ENCODE measurements around the gene GZF1. TPM values are rescaled to one million over a fixed set of nuclear protein-coding genes. Genes with fewer than 3 reads are reported as not detected.

The GZF1 gene
- total RNA-seq, 1 experiment from 2014 or later, result 17.0 TPM

- Histone ChIP-seq H3T11ph (ENCODE audit: low read length) (no peak overlapping the region), H3K4me2 (ENCODE audit: insufficient read depth, insufficient read length, low read length) (no peak overlapping the region), H2BK12ac (ENCODE audit: insufficient read length, low read depth, low read length) (no peak overlapping the region), H3K4me1 (ENCODE audit: insufficient read depth, low read length) (peaks cover 6% of the 10 kb centered on the region; the same call in 1 of the 2 replicates), H2AFZ (ENCODE audit: low read length) (no peak overlapping the region), H3K27ac (ENCODE audit: insufficient read length, low read depth, low read length) (no peak overlapping the region), H3K79me2 (ENCODE audit: insufficient read depth, low read length) (no peaks in the 10 kb centered on the region), H2AK5ac (ENCODE audit: insufficient read length, low read length) (no peak overlapping the region), H4K91ac (ENCODE audit: insufficient read length, low read depth, low read length) (no peak overlapping the region), H2BK5ac (ENCODE audit: insufficient read length, low read length) (no peak overlapping the region), H4K8ac (replicated peaks; ENCODE audit: insufficient read length, low read depth, low read length) (no peak overlapping the region), H3K9ac (ENCODE audit: extremely low read depth, insufficient read length, low read length) (no peak overlapping the region), H3K4ac (ENCODE audit: low read depth, low read length) (no peak overlapping the region), H2BK15ac (ENCODE audit: low read depth, low read length) (no peak overlapping the region), H3K23me2 (ENCODE audit: insufficient read length, low read depth, low read length, poor library complexity, severe bottlenecking) (no peaks in the 10 kb centered on the region), H2BK120ac (ENCODE audit: low read depth, low read length, poor library complexity, severe bottlenecking) (no peak overlapping the region), H4K20me1 (ENCODE audit: control insufficient read depth, insufficient read depth, insufficient read length) (no peaks in the 10 kb centered on the region), H3K14ac (ENCODE audit: insufficient read depth, low read length) (no peak overlapping the region), H3K23ac (ENCODE audit: insufficient read length, low read depth, low read length) (no peak overlapping the region), H3K79me1 (ENCODE audit: insufficient read depth, low read depth, low read length, poor library complexity, severe bottlenecking) (peaks cover 4% of the 10 kb centered on the region), H4K5ac (ENCODE audit: insufficient read length, low read depth, low read length) (no peak overlapping the region), H3K9me3 (ENCODE audit: control insufficient read depth, low read depth, low read length) (no peaks in the 10 kb centered on the region), H3K18ac (ENCODE audit: insufficient read length, low read depth, low read length) (no peak overlapping the region), H3K27me3 (ENCODE audit: insufficient read depth, low read length) (no peaks in the 10 kb centered on the region), H3K56ac (ENCODE audit: insufficient read length, low read depth, low read length) (no peak overlapping the region), H2BK20ac (ENCODE audit: low read depth, low read length, poor library complexity, severe bottlenecking) (no peak overlapping the region)
- Mint-ChIP-seq H3K27ac (peak overlapping the region in 2 of 3 experiments; percentile 34 to 64; a peak in 2 of 7 replicates), H3K27me3 (ENCODE audit: low read depth) (no peaks in the 10 kb centered on the region), H3K4me3 (no peak overlapping the region), H3K4me1 (peaks cover 39 to 52% of the 10 kb centered on the region in 2 experiments), H3K9me3 (no peaks in the 10 kb centered on the region), H3K36me3 (ENCODE audit: insufficient read depth in 1 of 3, low read depth in 3 of 3) (peaks cover 35 to 67% (median 53%) of the 10 kb centered on the region in 3 experiments)
- DNase-seq, result no peak
- WGBS (ENCODE audit: extremely low coverage, insufficient read length, low lambda C conversion rate), result no CpG with 5 or more reads among the region's 1 CpG
- TF ChIP-seq, protein P1, sequence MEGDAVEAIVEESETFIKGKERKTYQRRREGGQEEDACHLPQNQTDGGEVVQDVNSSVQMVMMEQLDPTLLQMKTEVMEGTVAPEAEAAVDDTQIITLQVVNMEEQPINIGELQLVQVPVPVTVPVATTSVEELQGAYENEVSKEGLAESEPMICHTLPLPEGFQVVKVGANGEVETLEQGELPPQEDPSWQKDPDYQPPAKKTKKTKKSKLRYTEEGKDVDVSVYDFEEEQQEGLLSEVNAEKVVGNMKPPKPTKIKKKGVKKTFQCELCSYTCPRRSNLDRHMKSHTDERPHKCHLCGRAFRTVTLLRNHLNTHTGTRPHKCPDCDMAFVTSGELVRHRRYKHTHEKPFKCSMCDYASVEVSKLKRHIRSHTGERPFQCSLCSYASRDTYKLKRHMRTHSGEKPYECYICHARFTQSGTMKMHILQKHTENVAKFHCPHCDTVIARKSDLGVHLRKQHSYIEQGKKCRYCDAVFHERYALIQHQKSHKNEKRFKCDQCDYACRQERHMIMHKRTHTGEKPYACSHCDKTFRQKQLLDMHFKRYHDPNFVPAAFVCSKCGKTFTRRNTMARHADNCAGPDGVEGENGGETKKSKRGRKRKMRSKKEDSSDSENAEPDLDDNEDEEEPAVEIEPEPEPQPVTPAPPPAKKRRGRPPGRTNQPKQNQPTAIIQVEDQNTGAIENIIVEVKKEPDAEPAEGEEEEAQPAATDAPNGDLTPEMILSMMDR (conservative IDR thresholded peaks at IDR 0.05), result no peak
Observed at GRCh38 chr20:23390091-23390774, 28.3 kb downstream of the GZF1 start.
